ENCODE measurements around the gene NXNL2.

DNA sequence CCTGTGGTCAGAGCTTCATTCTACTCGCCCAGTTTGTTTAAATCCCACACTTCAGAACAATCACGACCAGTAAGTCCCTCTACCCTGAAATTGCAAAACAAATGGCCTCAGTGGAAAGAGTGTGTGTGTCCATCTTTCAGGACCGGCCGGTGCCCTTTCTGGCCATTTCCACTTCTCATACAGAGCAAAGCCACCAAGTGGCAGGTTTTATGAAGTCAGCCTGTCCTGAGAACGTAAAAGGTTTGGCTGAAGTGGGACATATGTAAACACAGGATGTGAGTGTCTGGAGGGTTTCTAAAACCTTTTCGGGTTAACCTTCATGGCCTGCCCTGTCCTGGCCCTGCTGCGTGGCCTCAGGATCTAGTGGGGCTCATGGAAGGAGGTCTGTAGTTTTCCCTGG is 24.7 kb downstream of the NXNL2 start:
- TF ChIP-seq, protein P1, sequence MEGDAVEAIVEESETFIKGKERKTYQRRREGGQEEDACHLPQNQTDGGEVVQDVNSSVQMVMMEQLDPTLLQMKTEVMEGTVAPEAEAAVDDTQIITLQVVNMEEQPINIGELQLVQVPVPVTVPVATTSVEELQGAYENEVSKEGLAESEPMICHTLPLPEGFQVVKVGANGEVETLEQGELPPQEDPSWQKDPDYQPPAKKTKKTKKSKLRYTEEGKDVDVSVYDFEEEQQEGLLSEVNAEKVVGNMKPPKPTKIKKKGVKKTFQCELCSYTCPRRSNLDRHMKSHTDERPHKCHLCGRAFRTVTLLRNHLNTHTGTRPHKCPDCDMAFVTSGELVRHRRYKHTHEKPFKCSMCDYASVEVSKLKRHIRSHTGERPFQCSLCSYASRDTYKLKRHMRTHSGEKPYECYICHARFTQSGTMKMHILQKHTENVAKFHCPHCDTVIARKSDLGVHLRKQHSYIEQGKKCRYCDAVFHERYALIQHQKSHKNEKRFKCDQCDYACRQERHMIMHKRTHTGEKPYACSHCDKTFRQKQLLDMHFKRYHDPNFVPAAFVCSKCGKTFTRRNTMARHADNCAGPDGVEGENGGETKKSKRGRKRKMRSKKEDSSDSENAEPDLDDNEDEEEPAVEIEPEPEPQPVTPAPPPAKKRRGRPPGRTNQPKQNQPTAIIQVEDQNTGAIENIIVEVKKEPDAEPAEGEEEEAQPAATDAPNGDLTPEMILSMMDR (IDR thresholded peaks at IDR 0.05 in 2 of 3, conservative IDR thresholded peaks at IDR 0.05 in 1 of 3; ENCODE audit: control insufficient read depth in 2 of 3, extremely low read depth in 1 of 3, insufficient read depth in 1 of 3, low read depth in 3 of 3, low read length in 3 of 3), result no peak
- no peak for TF ChIP-seq EP300 (IDR thresholded peaks at IDR 0.05; ENCODE audit: borderline replicate concordance in 1 of 2, control insufficient read depth in 1 of 2, low read depth in 2 of 2, low read length in 2 of 2)
- TF ChIP-seq, protein P2, sequence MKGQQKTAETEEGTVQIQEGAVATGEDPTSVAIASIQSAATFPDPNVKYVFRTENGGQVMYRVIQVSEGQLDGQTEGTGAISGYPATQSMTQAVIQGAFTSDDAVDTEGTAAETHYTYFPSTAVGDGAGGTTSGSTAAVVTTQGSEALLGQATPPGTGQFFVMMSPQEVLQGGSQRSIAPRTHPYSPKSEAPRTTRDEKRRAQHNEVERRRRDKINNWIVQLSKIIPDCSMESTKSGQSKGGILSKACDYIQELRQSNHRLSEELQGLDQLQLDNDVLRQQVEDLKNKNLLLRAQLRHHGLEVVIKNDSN (IDR thresholded peaks at IDR 0.05; ENCODE audit: borderline replicate concordance, extremely low read length, insufficient read depth, low read depth, low read length), result no peak
- TF ChIP-seq, protein P3, sequence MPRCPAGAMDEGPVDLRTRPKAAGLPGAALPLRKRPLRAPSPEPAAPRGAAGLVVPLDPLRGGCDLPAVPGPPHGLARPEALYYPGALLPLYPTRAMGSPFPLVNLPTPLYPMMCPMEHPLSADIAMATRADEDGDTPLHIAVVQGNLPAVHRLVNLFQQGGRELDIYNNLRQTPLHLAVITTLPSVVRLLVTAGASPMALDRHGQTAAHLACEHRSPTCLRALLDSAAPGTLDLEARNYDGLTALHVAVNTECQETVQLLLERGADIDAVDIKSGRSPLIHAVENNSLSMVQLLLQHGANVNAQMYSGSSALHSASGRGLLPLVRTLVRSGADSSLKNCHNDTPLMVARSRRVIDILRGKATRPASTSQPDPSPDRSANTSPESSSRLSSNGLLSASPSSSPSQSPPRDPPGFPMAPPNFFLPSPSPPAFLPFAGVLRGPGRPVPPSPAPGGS (IDR thresholded peaks at IDR 0.05; ENCODE audit: borderline replicate concordance, insufficient read depth, low read depth, low read length, poor library complexity, severe bottlenecking), result no peak
- no peak for TF ChIP-seq HCFC1 (IDR thresholded peaks at IDR 0.05; ENCODE audit: low read length)
- TF ChIP-seq CBX3 (IDR thresholded peaks at IDR 0.05; ENCODE audit: borderline replicate concordance, low read depth), result no peak
- no peak for TF ChIP-seq POLR2AphosphoS5 (IDR thresholded peaks at IDR 0.05; ENCODE audit: low read length)
